ENCODE measurements around the gene ACE. TPM values are rescaled to one million over a fixed set of nuclear protein-coding genes. Genes with fewer than 3 reads are reported as not detected.

The ACE gene
- total RNA-seq, 1 experiment from 2014 or later: 0.76 TPM

- no peaks in the 10 kb centered on the region for H3K27me3 ChIP-seq (ENCODE audit: insufficient read depth, low read depth)
- DNase-seq: peak; percentile 69 to 93
- peak within 1 kb of the TSS; percentile 94 for H3K27ac ChIP-seq
- H2AFZ ChIP-seq: peak within 1 kb of the TSS; percentile 87
- H3K4me2 ChIP-seq: peak within 1 kb of the TSS; percentile 89
- ChIA-PET CTCF (interaction anchor here (1.3 kb wide), 1 partner anchor 32 kb away, joined by 6 read pairs; no protein-coding TSS in a partner anchor), POLR2A (ENCODE audit: unreplicated experiment) (interaction anchor here (0.6 to 1.3 kb wide), 2 partner anchors 11 to 295 kb away, joined by 6 to 7 read pairs; no protein-coding TSS in a partner anchor)
- H3K9me2 ChIP-seq (ENCODE audit: insufficient read depth): no peaks in the 10 kb centered on the region
- H3K9me3 ChIP-seq (ENCODE audit: insufficient read depth, low read depth): no peaks in the 10 kb centered on the region
- H4K20me1 ChIP-seq (ENCODE audit: insufficient read depth): peaks cover 11% of the 10 kb centered on the region; the same call in 1 of the 2 replicates
- H3K4me1 ChIP-seq (replicated peaks; ENCODE audit: insufficient read depth): peaks cover 21% of the 10 kb centered on the region
- intact Hi-C loops (cut with micrococcal nuclease; ENCODE audit: unreplicated experiment): loop anchor here (2.0 to 5.0 kb wide), 3 partner anchors 13 to 106 kb away; partner anchors contain the start of gene DCAF7
- peaks cover 10% of the 10 kb centered on the region; the same call in 1 of the 2 replicates for H3F3A ChIP-seq (ENCODE audit: insufficient read depth, low read depth)
- no peaks in the 10 kb centered on the region for H3K36me3 ChIP-seq (ENCODE audit: low read depth)
- H3K79me2 ChIP-seq (ENCODE audit: low read depth): peaks cover 40% of the 10 kb centered on the region
- H3K4me3 ChIP-seq: peak within 1 kb of the TSS; percentile 67
- peak; percentile 59; the same call in 1 of the 2 replicates for TF ChIP-seq CTCF (conservative IDR thresholded peaks at IDR 0.05)
- TF ChIP-seq EZH2 (IDR thresholded peaks at IDR 0.05; ENCODE audit: low read depth): no peak
- BruUV-seq (replicated peaks): no TSS peak
Measured at GRCh38 chr17:63445954-63446752, 30.7 kb upstream of the ACE start, which contains the start of gene CYB561. Gene CYB561, minus strand, starts transcription at chr17:63446306. Its CDS starts 8,759 bp downstream, at chr17:63437547.

GRCh38 chr17:63446753-63447470 is 29.9 kb upstream of the ACE start:
- H4K20me1 ChIP-seq (ENCODE audit: insufficient read depth): peaks cover 9% of the 10 kb centered on the region; the same call in 1 of the 2 replicates
- H3K79me2 ChIP-seq (ENCODE audit: low read depth): peaks cover 34% of the 10 kb centered on the region
- DNase-seq: peak; percentile 66 to 85
- ChIA-PET CTCF (interaction anchor here (1.3 kb wide), 1 partner anchor 32 kb away, joined by 6 read pairs; no protein-coding TSS in a partner anchor), POLR2A (ENCODE audit: unreplicated experiment) (interaction anchor here (1.3 kb wide), 1 partner anchor 12 kb away, joined by 7 read pairs; no protein-coding TSS in a partner anchor)
- H3K27me3 ChIP-seq (ENCODE audit: insufficient read depth, low read depth): no peaks in the 10 kb centered on the region
- peak overlapping the region; percentile 94 for H3K27ac ChIP-seq
- BruUV-seq (replicated peaks): TSS peak; percentile 75
- peaks cover 21% of the 10 kb centered on the region for H3K4me1 ChIP-seq (replicated peaks; ENCODE audit: insufficient read depth)
- TF ChIP-seq EZH2 (IDR thresholded peaks at IDR 0.05; ENCODE audit: low read depth) (no peak), CTCF (conservative IDR thresholded peaks at IDR 0.05) (no peak)
- peak overlapping the region; percentile 89 for H3K4me2 ChIP-seq
- no peaks in the 10 kb centered on the region for H3K9me2 ChIP-seq (ENCODE audit: insufficient read depth)
- peak overlapping the region; percentile 67 for H3K4me3 ChIP-seq
- H3K36me3 ChIP-seq (ENCODE audit: low read depth): no peaks in the 10 kb centered on the region
- intact Hi-C loops (cut with micrococcal nuclease; ENCODE audit: unreplicated experiment): loop anchor here (2.0 to 5.0 kb wide), 3 partner anchors 14 to 105 kb away; partner anchors contain the start of gene DCAF7
- H2AFZ ChIP-seq: peak overlapping the region; percentile 73
- H3K9me3 ChIP-seq (ENCODE audit: insufficient read depth, low read depth): no peaks in the 10 kb centered on the region
- peaks cover 10% of the 10 kb centered on the region; the same call in 1 of the 2 replicates for H3F3A ChIP-seq (ENCODE audit: insufficient read depth, low read depth)
